Frontal cortex (tissue), 4 donors: ENCODE measurements around the gene KRTAP10-11. TPM values are rescaled to one million over a fixed set of nuclear protein-coding genes. Genes with fewer than 3 reads are reported as not detected.
"Not testable (repeated sequence)": the region's sequence is repeated elsewhere in the genome, so short reads cannot be mapped to it uniquely, and the experiment has no call there.

Source experiments
- DNase-seq, 2 donors: peaks; one replicate each; pipeline ENCODE4 v3.0.0; 2012; ENCODE audit warnings: low spot score in 2 of 2
- FAIRE-seq: peaks from 2 replicates; lab custom pipeline; 2012; peaks lifted over from hg19 to GRCh38; lab: Jason Lieb, UNC
- total RNA-seq: library from RNA; depleted of rRNA; stranded (reverse); fragments of >200 nt; gene quantifications from one replicate; pipeline ENCODE4 v1.2.3, GENCODE V29; 2014
- donor health status: control.
- donor health status: control.
- donor health status: control.

The KRTAP10-11 gene
- total RNA-seq, 1 donor from 2014 or later, result not detected

DNA sequence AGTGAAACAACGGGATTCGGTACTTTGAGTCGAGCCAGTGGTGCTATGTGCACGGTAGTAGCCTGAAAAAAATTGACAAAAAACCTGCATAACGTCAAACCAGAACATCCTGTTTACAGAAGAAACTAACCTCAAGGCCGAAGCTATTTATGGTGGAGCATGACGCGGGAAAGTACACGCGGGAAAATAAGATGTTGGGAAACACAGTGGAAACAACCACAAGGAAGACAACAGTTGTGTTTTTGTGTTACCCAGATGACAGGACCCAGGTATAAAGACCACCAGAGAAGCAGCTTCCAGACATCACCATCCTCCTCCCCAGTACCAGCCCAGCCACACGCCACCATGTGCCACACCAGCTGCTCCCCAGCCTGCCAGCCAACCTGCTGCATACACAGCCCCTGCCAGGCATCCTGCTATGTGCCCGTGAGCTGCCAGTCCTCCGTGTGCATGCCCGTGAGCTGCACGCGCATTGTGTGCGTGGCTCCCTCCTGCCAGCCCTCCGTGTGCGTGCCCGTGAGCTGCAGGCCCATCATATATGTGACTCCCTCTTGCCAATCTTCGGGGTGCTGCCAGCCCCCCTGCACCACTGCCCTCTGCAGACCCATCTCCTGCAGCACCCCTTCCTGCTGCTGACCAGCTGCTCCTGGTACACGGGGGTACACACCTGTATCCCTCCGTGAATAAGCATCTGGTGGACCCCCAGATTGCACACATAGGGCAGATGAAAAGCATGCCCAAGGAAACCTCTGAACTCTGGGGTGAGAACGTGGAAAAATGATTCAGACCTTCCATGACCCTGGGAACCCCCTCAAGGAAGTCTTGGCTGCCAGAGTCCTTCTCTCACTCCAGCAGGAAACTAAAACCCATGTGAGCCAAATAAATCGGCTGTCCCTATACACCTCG is 11.7 kb downstream of the KRTAP10-11 start, which contains the start of gene KRTAP12-3:
KRTAP12-3 (plus strand) TSS at position 298 of the 906 bp plus-strand sequence; CDS start at position 346, 48 bp downstream.
- no peak for DNase-seq
- FAIRE-seq, result no peak

DNA sequence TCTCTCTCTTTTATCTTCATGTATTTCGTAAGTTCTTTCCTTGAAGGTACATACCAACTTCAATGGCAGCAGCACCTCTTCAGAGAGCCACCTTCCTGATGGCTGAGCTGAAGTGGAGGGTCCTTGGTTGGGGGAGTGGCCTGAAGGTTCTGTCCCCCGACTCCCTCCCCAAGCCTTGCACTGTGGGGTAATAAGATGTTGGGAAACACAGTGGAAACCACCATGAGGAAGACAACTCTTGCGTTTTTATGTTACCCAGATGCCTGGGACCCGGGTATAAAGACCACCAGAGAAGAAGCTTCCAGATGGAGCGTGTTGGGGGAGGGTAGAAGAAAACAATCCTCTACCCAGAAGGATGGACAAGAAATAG is 12.3 kb downstream of the KRTAP10-11 start:
- FAIRE-seq (no peak), DNase-seq (no peak)

DNA sequence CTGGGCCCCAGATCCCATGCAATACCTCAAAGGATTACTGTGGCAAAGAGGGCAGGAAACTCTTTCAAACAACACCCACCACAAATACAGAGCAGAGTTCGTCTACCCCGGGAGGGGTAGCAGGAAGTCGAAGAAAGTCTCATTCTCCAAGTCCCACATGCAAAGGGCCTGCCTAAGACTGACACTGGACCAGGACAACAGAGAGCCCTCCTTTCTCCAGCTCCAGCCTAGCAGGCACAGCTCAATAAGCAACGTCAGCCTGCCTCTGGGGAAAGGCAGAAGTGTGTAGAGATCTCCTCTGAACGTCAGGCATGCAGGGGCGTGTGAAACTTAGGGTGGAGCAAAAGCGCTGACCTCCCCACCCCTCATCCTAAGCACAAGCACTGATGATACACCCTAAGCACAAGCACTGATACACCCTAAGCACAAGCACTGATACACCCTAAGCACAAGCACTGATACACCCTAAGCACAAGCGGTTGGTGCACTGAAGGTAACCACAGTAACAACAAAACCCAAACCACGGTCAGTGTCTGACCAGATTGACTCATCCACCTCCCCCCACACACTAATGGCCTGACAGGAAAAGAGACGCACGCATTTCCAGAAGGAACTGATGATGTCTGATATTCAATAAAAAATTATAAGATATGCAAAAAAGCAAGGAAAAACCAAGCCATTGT is 12.8 kb downstream of the KRTAP10-11 start:
- FAIRE-seq (no peak), DNase-seq (no peak)

DNA sequence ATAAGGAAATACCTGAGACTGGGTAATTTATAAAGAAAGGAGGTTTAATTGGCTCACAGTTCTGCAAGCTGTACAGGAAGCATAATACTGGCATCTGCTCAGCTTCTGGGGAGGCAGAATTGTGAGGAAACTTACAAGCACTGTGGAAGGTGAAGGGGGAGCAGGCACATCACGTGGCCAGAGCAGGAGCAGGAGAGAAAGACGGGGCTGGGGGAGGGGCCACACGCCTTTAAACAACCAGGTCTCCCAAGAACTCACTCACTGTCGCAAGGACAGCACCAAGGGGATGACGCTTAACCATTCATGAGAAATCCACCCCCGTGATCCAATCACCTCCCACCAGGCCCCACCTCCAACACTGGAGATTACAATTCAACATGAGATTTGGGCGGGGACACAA is 15.4 kb downstream of the KRTAP10-11 start:
- FAIRE-seq, DNase-seq: not testable (repeated sequence)

DNA sequence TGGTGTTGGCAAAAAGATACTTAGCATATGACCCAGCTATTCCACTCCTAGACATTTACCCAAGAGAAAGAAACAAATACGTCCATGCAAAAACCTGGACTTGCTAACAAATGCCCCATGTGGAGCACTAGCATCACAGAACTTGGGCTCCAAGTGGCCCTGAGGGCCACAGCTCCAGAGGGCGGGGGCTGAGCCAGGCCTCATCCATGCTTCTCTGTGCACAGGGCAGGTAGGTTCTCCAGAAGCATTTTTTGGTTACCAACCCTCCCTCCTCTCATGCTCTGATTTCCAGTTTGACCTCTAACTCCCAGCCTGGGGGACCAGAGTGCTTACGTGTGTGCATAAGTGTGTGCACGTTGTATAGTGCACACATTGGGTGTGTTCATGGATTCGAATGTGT is 18.5 kb downstream of the KRTAP10-11 start:
- FAIRE-seq (no peak), DNase-seq (no peak)

DNA sequence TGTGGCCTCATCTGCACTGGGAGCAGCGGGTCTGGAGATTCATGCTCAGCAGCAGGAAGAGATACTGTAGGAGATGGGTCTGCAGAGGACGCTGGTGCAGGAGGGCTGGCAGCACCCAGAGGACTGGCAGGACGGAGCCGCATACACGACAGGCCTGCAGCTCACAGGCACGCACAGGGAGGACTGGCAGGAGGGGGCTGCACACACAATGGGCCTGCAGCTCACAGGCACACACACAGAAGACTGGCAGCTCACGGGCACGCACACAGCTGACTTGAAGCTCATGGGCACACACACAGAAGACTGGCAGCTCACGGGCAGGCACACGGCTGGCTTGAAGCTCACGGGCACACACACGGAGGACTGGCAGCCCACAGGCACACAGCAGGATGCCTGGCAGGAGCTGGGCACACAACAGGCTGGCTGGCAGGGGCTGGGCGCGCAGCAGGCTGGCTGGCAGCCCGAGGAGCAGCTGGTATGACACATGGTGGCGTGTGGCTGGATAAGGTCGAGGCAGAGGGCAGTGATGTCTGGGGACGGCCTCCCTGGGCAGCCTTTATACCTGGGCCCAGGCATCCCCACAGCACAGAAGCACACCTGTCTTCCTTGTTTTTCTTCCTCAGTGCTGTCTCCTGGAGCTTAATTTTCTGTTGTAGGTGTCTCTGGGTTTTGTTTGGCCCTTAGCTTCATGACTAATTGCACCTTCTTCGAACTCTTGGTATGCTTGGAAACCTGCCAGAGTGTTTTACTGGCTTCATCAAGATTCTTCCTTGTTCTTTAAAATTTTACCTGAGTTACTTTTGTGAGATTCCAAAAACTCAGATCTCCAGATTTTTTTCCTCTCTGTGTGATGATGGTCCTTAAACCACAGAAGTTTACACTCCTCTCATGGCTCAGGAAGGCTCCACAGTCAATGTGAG is 20.4 kb downstream of the KRTAP10-11 start, which contains the start of gene KRTAP12-2:
KRTAP12-2 (minus strand) TSS at position 527 of the 920 bp plus-strand sequence; CDS start at position 486, 41 bp downstream.
- FAIRE-seq (no peak), DNase-seq (no peak)

DNA sequence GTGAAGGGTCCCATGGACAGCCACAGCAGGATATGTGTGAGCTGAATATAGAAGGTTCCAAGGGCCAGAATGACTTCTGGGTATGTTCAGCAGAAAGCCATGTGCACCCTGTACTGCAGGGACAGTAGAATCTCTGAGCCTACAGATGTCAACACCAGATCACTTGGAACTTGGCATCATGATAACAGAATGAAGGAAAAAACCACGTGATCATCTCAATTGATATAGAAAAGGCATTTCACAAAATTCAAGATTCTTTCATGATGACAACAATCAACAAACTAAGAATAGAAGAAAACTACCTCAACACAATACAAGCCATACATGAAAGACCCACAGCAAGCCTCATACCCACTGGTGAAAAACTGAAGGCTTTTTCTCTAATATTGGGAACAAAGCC is 21.4 kb downstream of the KRTAP10-11 start:
- FAIRE-seq, result no peak

DNA sequence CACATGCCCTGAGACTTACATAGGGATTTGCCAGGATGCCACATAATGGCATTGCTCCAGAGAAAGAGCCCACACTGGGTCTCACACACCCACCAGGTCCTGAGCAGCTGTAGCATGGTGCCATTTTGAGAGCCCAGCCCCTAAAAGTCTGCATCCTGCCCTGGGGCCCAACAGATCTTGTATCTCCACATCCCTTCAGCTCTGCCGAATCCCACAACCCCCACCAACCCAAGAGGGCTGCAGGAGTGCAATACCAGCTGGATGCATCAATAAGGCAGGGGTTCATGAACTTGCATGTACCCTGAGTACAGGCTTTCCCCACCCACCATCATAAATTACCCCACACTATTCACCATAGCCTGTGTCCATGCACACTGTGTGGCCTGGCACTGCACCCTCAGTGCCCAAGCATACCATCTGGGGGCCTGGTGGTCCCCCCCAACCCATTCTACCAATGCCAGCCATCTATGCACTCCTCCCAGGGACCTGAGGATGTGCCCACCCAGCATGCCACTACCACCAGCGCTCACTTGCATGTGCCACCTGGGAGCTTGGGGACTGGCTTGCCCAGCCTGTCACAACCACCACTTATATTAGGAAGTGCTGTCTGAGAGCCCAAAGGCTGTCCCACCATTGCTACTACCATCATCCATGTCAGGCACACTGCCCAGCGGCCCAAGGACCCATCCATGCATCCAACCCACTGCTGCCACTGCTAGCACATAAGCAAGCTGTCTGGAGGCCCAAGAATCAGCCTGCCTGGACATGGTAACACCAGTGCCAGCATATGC is 24.6 kb downstream of the KRTAP10-11 start:
- FAIRE-seq (no peak), DNase-seq (no peak)

More for the DNA sequence above, 21.4 kb downstream of the KRTAP10-11 start:
- DNase-seq, result no peak

DNA sequence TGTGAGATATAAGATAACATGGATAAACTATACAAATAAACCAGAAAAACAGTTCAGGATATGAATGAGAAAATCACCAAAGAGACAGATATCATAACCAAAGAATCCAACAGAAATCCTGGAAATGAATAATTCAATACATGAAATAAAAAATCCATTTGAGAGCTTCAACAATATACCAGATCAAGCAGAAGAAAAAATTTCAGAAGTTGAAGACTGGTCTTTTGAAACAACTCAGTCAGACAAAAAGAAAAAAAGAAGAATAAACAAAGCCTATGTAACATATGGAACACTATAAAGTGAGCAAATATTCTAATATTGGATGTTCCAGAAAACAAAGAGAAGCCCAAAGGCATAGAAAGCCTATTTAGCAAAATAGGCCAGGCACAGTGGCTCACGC is 25.7 kb downstream of the KRTAP10-11 start:
- FAIRE-seq (peak; percentile 23), DNase-seq (no peak)

DNA sequence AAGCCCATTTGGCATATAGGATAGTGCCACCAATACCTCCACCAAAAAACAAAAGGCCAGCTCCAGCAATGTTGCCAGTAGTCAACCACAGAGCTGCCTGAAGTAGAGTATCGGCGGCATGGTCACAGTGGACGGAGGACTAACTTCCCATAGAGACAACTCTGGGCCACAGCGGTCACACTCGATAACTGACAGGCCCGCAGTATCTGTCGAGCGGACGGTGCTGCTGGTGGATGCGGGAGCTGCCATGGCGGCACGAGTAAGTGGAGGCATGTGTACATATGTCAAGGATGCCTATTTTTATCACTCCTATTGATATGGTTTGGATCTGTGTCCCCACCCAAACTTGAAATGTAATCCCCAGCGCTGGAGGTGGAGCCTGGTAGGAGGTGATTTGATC is 31.7 kb downstream of the KRTAP10-11 start:
- no peak for DNase-seq
- FAIRE-seq, result no peak

DNA sequence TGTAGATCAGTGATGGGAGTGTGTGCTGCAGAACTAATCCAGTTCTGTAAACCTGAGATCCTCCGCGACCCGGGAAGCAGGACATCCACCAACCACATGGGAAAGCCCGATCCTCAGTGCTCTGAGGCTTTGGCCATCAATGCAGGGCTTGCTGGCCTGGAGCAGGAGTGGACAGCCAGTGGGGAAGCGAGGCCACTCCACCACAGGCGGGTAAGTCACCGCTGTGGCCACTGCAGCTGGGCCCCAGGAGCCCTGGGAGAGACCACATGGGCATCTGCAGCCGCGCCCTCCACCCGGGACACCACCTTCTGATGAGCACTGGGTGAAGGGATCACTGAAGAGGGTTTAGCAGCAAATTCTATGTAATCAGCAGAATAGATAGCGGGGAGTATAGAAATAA is 34.9 kb downstream of the KRTAP10-11 start:
- DNase-seq (no peak), FAIRE-seq (no peak)

DNA sequence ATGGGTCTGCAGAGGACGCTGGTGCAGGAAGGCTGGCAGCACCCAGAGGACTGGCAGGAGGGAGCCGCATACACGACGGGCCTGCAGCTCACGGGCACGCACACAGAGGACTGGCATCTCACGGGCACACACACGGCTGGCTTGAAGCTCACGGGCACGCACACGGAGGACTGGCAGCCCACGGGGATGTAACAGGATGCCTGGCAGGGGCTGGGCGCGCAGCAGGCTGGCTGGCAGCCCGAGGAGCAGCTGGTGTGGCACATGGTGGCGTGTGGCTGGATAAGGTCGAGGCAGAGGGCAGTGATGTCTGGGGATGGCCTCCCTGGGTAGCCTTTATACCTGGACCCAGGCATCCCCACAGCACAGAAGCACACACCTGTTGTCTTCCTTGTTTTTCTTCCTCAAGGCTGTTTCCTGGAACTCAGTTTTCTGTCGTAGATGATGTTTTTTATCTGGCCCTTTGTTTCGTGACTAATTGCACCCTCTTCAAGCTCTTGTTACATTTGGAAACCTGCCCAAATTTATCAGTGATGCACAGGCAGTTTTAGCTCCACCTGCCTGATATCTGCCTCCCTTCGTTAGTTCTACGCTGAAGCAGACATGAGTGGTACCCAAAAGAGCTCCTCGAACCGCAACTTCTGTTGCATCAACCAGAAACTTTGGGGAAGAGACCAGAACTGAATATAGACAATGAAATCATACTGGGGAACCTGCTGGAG is 35.8 kb downstream of the KRTAP10-11 start, which contains the start of gene KRTAP12-1:
KRTAP12-1 (minus strand) TSS at position 303 of the 719 bp plus-strand sequence; CDS start at position 263, 40 bp downstream.
- FAIRE-seq, result no peak
- DNase-seq, result no peak

DNA sequence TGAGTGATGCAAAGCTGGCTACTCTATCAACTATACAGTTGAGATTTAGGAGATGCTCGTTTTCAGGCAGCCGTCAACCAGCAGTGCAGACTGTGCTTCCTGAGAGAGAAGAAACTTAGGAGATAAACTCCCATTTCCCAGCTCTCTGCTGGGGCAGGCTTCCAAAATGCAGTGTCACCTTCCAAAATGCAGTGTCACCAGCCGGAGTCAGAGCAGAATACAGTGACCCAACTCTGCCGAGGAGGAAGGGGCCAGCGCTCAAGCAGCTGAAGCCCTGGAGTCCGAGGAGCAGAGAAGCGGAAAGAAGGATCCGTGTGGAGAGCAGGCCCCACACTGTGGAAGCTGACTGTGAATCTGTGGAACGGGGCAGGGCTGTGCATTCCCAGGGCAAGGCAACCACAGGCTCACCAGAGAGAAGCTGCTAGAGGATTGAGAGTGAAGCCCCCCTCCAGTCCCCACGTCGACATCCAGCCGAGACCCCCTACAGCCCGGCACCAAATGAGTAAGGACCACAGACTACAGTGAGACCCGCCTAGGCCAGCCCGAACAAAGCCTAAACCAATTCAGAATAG is 36.5 kb downstream of the KRTAP10-11 start:
- no peak for FAIRE-seq
- DNase-seq, result no peak

DNA sequence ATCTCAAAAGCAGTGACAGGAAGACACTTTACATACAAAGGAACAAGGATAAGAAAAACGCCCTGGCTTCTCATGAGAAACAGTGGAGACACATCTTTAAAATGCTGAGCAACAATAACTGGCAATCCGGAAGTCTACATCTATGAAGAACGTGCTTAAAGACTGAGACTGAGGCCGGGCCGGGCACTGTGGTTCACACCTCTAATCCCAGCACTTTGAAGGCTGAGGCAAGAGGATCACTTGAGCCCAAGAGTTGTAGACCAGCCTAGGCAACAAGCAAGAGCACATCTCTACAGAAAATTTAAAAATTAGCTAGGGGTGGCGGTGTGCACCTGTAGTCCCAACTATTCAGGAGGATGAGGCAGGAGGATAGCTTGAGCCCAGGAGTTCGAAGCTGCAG is 37.9 kb downstream of the KRTAP10-11 start:
- no peak for FAIRE-seq
- no peak for DNase-seq

DNA sequence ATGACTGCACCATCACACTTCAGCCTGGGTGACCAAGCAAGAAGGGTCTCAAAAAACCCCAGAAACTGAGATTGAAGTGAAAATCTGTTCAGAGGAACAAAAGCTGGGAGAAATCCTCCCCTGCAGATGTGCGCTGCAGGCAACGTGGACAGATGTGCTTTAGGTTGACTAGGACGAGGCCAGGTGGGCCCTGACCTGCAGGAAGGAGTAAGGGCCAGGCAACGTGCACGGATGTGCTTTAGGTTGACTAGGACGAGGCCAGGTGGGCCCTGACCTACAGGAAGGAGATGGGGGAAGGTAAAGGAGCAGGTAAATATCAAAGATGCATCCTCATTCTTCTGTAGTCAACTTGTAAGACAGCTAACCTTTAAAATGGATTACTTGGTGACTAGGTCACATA is 38.3 kb downstream of the KRTAP10-11 start:
- no peak for FAIRE-seq

DNA sequence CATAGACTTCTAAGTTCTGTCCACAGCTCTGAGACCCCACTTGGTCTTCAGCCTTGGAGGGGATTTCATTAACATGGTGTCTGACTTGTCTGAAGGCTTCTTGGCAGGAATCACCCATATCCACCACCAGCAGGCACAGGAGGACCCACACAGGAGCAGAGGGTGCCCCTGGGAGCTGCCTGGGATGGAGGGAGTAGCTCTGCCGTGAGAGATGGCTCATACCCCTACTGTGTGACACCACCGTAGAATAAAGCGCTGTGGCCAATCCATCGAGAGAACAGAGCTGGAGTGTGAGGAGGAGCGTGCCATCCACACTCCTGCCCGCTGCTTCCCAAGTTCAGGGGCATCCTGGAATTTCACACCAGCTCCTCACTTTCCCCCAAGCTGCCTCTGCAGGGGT is 38.8 kb downstream of the KRTAP10-11 start:
- not testable (repeated sequence) for FAIRE-seq, DNase-seq

More for the DNA sequence above, 38.3 kb downstream of the KRTAP10-11 start:
- no peak for DNase-seq

DNA sequence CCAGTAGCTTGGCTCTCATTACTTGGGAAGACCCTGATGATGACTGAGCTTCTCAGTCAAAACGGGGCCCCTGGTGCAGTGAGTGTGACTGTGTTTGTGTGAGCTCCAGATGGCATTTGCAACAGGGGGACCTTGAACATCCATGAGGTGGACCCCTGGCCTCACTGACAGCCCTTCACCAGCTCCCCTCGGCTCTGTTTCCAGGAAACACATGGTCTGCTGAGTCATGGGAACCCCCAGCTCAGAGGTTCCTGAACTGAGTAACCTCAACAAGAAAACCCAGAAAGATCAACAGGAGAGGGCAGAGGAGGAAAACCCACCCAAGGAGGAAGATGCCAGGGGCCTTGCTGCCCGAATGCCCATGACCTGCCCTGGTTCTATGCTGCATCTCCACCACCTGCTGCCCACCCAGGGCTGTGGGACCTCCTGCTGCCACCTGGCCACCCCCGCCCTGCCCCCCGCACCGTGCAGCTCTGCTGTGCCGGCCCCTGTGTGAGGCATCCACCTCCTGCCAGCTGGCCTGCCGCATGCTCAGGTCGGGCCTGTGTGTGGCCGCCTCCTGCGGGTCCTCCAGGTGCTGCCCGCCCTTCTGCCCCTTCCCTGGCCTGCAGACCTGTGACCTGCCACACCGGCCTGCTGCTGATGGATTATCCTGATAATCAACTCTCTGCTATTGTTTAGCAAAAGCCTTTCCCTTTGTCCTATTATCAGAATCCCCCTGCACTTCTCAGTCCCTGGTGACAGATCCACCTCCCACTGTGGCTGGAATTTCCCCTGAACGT is 40.0 kb downstream of the KRTAP10-11 start:
- no peak for DNase-seq

More for the DNA sequence above, 40.0 kb downstream of the KRTAP10-11 start:
- no peak for FAIRE-seq
